Measurements from ENCODE around the gene DNAI2.

DNAI2 gene

DNA sequence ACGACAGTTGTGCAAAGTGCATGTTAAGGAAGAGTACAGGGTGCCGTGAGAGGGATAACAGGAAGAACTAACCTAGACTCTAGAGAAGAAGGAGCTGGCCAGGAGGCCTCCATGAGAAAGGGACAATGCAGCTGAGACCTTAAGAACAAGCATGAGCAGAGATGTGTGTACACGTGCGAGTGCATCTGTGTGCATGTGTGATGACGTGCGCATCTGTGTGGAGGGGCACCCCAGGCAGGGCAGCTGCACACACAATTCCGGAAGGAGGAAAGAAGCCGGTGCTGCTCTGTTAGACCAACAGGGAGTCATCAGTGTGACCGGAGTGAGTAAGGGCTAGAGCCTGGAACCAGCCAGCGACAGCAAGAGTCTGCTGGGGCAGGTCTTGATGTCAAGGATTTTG, 44.4 kb downstream of the DNAI2 start:
- no peak for DNase-seq
- Histone ChIP-seq H3K4me1 (no peaks in the 10 kb centered on the region), H3K27me3 (peaks cover 0 to 13% of the 10 kb centered on the region in 2 donors)

DNA sequence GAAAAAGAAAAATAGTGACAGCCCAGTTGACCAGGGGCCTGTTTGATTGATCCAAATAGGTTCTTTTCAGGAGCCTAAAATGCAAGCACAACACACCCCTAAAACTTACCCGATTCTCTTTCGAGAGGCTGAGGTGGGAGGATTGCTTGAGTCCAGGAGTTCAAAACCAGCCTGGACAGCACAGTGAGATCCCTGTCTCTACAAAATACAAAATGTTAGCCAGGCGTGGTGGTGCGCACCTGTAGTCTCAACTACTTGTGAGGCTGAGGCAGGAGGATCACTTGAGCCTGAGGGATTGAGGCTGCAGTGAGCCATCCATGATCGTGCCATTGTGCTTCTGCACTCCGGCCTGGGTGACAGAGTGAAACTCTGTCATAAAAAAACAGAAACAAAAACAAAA, 50.5 kb downstream of the DNAI2 start:
- intact Hi-C loops (cut with DNase I; ENCODE audit: low total_unique reads), result no loop called here
- Histone ChIP-seq H3K27me3 (peaks cover 0 to 48% of the 10 kb centered on the region in 2 donors), H3K36me3 (no peaks in the 10 kb centered on the region), H3K9me3 (no peaks in the 10 kb centered on the region), H3K27ac (no peak overlapping the region), H3K4me3 (no peak overlapping the region), H3K4me1 (peaks cover 0 to 19% (median 16%) of the 10 kb centered on the region in 4 donors)
- TF ChIP-seq, protein P1, sequence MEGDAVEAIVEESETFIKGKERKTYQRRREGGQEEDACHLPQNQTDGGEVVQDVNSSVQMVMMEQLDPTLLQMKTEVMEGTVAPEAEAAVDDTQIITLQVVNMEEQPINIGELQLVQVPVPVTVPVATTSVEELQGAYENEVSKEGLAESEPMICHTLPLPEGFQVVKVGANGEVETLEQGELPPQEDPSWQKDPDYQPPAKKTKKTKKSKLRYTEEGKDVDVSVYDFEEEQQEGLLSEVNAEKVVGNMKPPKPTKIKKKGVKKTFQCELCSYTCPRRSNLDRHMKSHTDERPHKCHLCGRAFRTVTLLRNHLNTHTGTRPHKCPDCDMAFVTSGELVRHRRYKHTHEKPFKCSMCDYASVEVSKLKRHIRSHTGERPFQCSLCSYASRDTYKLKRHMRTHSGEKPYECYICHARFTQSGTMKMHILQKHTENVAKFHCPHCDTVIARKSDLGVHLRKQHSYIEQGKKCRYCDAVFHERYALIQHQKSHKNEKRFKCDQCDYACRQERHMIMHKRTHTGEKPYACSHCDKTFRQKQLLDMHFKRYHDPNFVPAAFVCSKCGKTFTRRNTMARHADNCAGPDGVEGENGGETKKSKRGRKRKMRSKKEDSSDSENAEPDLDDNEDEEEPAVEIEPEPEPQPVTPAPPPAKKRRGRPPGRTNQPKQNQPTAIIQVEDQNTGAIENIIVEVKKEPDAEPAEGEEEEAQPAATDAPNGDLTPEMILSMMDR (IDR thresholded peaks at IDR 0.05), result no peak
- no peak for DNase-seq

More for the DNA sequence above, 44.4 kb downstream of the DNAI2 start:
- H3K36me3 ChIP-seq, result no peaks in the 10 kb centered on the region
- intact Hi-C loops (cut with DNase I; ENCODE audit: low total_unique reads), result no loop called here
- H3K4me3 ChIP-seq, result no peak overlapping the region
- H3K9me3 ChIP-seq, result no peaks in the 10 kb centered on the region
- TF ChIP-seq, protein P1 (IDR thresholded peaks at IDR 0.05), result no peak
- H3K27ac ChIP-seq, result no peak overlapping the region

DNA sequence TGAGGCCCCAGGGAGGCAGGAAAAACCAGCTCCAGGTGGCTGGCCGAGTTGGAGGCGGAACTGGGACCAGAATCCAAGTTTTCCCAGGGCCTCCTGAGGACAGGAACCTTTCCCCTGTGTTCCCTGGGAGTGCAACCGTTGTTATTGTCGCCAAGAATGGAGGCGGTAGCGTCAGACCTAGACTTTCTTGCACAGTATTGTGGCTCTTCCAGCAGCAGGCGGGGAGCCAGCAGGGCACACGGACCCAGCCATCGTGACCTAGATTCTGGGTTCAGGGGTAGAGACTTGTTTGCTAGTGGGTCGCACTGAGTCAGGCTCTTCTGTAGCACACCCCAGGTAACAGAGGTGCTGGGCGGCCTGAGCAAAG, 51.3 kb downstream of the DNAI2 start:
- intact Hi-C loops (cut with DNase I; ENCODE audit: low total_unique reads), result no loop called here
- no peaks in the 10 kb centered on the region for H3K36me3 ChIP-seq
- H3K9me3 ChIP-seq, result no peaks in the 10 kb centered on the region
- TF ChIP-seq, protein P1 (IDR thresholded peaks at IDR 0.05), result no peak
- peak overlapping the region in 1 of 2 donors; percentile 38 for H3K4me3 ChIP-seq
- no peak overlapping the region for H3K27ac ChIP-seq
- H3K4me1 ChIP-seq, result peaks cover 0 to 19% (median 16%) of the 10 kb centered on the region in 4 donors
- DNase-seq, result no peak
- peaks cover 0 to 52% of the 10 kb centered on the region in 2 donors for H3K27me3 ChIP-seq

DNA sequence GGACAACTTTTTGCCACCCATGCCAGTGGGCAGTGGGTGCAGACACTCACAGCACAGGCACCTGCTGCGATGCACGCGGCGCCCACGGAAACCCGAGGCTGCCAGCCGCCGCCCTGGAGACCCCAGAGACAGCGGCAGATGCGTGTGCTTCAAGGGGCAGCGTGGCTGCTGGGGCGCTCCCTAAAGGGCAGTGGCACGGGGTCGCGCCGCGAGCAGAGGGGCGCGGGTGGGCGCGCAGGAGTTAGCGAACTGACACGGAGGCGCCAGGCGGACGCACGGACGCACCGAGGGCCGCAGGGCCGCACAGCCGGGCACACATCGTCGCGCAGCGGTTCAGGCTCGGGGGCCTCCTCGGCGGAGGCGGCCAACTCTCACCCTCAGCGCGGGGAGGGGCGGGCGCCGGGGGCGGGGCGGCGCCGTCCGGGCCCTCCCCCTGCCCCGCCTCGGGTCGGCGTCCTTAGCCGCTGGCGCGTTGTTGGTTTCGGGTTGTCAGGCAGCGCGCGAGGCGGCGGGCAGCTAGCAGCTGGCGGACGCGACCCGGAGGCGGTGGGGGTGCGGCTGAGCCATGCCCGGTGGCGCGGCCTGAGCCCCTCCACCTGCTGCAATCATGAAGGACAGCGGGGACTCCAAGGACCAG, 51.8 kb downstream of the DNAI2 start, which contains the start of gene KIF19:
TSS of gene KIF19 (plus strand) at position 484 of the 637 bp plus-strand sequence. CDS start at position 608, 124 bp downstream.
- TF ChIP-seq, protein P1 (IDR thresholded peaks at IDR 0.05), result no peak
- Histone ChIP-seq H3K36me3 (no peaks in the 10 kb centered on the region), H3K4me3 (peak within 1 kb of the TSS; percentile 33 to 38), H3K4me1 (peaks cover 0 to 19% (median 16%) of the 10 kb centered on the region in 4 donors), H3K9me3 (no peaks in the 10 kb centered on the region), H3K27me3 (peaks cover 0 to 53% of the 10 kb centered on the region in 2 donors), H3K27ac (no peak within 1 kb of the TSS)
- no peak for DNase-seq
- intact Hi-C loops (cut with DNase I; ENCODE audit: low total_unique reads), result no loop called here

DNA sequence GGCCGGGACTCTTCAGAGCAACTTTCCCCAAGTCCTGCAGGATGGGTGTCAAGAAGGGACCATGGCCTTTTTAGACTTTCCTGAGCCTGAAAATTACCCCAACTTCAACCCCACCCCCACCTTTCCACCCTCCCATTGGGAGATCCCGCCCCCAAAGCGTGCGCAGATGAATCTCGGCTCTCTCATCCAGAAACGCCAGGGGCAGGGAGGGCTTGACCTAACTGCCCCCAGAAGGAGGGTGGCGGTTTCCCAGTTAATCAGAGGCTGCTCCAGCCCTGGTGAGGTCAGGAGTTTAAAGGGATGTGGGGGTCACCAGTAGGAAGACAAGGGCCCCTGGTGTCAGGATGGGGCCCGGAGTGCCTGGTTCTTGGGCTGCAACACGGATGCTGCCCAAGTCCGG, 52.5 kb downstream of the DNAI2 start:
- Histone ChIP-seq H3K4me3 (peak overlapping the region; percentile 33 to 38), H3K36me3 (no peaks in the 10 kb centered on the region), H3K4me1 (peaks cover 0 to 19% (median 16%) of the 10 kb centered on the region in 4 donors), H3K27me3 (peaks cover 0 to 54% of the 10 kb centered on the region in 2 donors), H3K9me3 (no peaks in the 10 kb centered on the region), H3K27ac (no peak overlapping the region)
- TF ChIP-seq, protein P1 (IDR thresholded peaks at IDR 0.05), result no peak
- intact Hi-C loops (cut with DNase I; ENCODE audit: low total_unique reads), result no loop called here
- DNase-seq, result no peak
